Right renal pelvis (tissue), 4 donors: ENCODE measurements around the gene OTOS. TPM values are rescaled to one million over a fixed set of nuclear protein-coding genes. Genes with fewer than 3 reads are reported as not detected.

ENCODE experiments used
- DNase-seq, 4 donors: peaks; one replicate each; pipeline ENCODE4 v3.0.0-alpha.2; 2013; ENCODE audit warnings: low read depth in 4 of 4, low spot score in 3 of 4, missing footprints in 1 of 4
- polyA plus RNA-seq, 4 donors: library from polyadenylated mRNA; unstranded; fragments of 120-200 nt; gene quantifications; one replicate each; pipeline ENCODE4 v1.2.1, GENCODE V29; 2013; ENCODE audit not compliant: insufficient read length in 4 of 4

The OTOS gene
- polyA plus RNA-seq, 4 donors, result 0.31 to 0.34 TPM; not detected in 2

DNA sequence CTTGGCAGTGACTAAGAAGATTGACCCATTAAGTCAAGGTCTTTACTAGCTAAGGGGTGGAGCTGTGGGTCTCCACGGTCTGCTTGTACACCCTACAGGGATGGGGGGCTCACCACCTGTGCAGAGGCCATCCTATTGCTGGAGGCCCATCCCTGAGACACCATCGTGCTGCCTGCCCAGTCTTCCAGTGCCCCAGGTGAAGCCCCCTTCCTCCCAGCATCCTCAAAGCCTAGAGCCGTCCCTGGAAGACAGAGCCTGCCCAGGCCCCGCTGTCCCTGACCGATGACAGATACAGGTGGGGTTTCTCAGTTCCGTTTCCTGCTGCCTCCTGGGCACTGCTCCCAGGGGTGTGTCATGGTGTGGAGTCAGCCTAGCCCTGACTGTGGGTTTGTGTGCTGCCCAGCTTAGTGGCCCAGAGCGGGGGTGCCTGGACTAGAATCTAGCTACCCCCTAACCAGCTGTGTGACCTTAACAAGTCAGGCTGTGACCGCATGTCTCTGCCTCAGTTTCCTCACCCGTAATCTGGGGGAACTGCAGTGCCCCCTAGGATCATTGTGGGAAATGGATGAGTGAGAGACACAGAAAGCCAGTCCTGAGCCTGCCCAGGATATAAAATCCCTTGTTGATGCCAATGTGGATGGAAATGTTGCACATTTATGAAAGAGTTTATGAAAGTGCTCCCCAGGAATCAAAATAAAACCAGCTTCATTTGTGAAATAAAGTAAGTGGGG lies 2.0 kb downstream of the OTOS start:
- no peak for DNase-seq

DNA sequence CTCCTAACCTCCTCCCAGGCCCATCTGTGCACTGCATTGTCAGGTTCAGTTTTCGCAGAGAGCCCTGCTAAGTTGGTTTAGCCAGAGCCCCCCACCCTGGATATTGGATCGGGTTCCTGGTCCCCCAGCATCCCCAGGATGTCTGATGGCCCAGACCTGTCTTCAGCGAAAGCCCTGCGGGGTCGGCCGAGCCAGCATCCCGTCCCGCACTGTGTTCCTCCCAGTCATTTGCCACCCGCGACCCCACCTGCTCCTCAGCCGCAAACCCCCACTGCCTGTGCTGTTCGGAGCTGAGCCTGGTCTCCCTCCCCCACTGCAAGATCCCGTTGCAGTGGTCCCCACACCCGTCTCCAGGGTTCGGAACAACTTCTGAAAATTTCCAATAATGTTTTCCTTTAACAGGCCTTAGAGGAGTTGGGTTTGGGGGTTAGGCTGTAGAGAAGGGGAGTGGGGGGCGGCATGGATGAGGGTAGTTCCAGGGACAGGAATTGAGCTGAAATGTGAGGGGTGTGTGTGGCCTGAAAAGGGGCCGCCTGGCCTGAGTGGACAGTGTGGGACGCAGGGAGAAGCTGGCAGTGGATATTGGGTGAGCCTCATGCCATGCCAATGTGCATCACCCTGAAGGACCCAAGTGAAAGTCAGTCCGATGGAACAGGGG lies 2.7 kb downstream of the OTOS start:
- no peak for DNase-seq

DNA sequence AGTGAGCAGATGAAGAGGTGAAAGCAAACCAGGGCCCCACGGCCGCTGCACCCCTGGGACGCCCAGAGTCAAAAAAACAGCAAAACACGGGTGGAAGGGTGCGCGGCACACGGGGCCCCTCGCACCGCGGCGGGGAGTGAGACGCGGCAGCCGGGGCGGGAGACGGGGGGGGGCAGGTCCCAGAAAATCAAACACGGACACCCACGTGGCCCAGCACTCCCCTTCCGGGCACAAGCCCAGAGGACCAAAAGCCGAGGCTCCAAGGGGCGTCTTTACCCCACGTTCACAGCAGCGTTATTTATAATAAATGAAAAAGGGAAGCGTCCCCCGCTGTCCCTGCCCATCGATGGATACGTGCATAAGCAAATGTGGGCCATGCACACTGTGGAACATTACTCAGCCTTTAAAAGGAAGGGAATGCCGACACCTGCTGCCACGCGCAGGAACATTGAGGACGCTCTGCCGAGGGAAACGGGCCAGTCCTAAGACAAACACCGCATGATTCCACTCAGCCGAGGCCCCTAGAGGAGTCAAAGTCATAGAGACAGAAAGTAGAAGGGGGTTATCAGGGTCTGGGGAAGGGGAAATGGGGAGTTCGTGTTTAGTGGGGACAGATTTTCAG lies 3.7 kb downstream of the OTOS start:
- DNase-seq, result no peak

DNA sequence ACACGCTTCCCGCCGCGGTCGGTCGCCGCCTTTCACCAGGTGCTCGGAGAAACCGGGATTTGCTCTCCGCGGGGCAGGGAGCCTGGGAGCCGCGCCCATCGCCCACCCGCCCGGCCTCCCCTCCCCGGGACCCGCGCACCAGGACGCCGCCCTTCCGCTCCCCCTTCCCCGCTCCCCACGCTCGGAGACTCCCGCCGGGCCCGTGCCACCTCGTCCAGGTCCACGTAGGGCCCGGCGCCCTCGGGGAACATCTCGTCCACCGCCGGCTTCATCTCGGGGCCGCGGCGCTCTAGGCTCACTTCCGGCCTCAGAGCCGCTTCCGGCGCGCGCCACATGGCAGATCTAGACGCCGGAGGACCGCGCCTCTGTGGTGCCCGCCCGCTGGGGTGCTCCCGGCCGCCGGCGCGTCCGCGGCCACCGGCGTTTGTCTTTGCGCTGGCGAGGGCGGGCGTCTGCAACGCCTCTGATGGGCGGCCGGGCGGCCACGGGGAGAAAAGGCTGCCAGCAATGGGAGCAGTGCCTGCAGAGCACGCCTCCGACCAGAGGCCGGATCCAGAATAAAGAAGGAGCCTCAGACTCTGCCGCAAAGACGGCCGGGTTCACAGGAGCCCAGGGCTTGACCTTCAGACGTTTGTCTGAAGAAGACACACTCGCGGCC lies 4.3 kb downstream of the OTOS start, which contains the start of gene COPS9:
Gene COPS9, minus strand, starts transcription at position 293 of the 658 bp plus-strand sequence. Its CDS starts 21 bp downstream, at position 272.
- DNase-seq, result peak; percentile 68 to 81 (median 75)

DNA sequence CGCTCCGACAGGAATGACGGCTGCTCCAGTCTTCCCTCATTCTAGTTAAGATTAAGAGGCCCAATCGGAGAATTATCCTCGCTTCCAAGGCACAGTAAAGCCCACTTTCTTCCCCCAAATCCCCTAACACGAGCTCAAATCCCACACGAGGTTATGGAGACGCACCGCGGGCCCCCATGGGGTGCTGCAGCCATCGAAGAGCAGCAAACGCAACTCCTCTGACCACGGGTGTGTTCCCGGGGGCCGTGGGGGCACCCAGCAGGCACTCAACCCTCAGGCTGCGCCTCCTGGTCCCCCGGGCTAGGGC lies 4.8 kb downstream of the OTOS start:
- no peak for DNase-seq

DNA sequence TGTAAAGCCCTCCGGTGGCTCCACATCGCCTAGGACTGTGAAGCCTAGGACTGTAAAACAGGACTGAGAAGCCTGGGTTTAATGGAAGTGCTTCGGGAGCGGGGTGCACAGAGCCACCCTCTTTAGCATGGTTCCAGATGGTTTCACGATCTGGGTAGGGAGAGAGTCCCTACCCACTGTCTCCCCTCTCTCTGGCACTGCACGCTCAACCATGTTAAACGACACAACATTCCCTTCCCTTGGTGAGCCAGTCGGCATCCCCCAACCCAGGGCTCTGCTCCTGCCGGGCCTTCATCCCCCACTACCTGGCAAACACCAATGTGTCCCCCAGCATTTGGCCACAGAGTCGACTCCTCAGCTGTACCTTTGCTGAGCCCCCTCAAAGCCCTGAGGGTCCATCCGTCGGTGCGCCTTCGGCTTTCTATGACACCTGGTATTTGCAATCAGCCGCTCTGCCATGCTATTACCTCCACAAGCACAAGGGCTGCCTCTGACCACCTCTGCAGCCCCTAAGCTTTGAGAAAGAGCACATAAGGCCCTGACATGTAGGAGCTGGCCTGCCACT lies 5.4 kb downstream of the OTOS start:
- DNase-seq, result no peak

DNA sequence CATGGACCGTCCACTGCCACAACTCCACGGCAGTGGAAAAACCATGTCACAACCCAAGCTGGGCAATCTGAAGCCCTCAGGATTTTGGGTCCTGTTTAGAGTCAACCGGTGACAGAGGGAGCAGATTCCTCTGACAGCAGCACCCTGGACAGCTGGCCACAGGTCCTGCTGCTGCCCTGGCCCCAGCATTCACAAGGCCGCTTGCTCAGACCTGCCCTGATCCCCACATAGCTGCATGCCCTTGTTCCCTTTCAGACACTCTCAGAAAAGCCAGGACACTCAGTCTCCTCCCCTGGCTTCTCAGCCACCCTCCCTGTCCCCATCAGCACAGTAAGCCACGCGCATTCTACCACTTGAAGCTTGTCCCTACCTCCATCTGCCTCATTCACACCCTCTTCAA lies 6.0 kb downstream of the OTOS start:
- no peak for DNase-seq

DNA sequence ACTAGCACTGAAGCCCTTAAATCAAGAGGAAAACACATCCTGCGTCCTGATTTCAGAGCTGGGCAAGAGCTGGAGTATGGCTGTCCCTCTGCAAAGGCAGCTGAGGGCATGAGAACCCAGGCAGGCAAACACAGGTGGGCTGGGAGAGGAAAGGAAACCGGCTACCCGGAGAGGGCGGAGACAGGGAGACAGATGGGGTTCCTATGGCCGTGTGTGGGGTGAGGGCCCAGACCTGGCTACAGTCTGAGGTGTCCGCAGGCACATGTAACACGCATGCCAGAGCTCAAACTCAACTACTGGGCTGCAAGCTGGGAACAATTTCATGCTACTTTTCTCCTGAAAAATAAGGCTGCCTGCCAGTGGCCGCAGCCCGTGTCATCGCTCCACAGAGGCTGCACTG lies 7.1 kb downstream of the OTOS start:
- no peak for DNase-seq

DNA sequence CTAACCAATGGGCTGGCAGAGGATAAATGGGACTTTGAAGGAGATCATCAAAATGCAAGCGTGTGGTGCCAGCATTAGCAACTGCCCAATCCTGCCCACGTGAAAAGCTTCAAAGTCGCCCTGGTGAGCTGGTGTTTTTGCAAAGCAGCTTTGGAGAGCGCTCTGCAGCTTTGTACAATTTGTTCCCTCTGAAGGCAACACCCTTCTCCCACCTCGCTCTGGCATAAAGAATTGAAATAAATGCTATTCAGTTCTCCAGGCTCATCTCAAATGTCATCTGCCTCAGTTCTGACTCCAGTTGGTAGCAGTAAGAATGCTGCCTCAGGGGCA lies 7.8 kb downstream of the OTOS start:
- no peak for DNase-seq

DNA sequence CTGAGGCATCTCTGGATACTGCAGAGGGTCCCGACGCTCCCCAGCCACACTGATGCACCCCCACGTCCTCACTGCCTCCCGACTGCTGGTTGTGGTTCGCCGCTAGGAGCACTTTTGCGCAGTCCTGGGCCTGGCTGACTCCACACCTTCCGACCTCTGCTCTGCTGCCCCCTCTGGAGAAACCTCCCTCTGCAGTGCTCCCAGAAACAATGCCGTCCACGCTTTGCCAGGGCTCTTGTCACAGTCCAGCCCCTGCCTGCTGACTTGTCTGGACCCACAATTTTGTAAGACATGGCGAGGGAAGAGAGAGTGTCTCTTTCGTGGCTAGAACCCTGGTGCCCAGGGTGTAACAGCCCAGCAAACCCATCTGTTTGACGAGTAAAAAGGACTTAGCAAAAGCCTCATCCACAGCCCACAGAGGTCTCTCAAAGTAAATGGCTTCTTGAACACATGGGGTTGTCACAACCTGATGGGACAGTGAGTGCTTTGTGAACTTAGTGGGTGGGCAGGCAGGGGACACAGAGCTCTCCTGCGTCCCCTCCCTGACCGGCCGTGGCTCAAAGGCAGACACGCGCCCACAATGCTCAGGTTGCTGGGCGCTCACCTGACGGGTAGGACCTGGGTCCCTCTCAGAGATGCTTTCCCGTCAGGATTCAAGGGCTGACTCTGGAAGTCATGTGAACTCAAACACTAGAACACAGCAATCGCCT lies 8.4 kb downstream of the OTOS start:
- DNase-seq, result no peak

DNA sequence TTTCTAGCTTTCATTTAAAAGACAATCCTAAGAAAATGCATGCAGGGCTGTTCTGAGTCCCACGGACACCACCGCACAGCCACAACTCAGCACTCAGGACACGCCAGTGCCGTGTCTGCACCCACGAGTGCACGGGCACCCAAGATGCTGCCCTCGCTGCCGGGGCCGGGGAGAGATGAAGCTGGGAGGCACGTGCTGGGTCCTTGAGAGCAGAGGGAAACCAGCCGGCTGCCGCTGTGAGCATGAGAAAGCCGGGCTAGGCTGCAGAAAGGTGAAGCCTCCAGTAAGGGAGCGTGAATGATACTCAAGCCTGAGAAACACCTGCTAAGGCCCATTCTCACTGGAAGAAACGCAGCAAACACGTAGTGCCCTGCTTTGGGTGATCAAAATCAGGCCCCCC lies 9.2 kb downstream of the OTOS start:
- no peak for DNase-seq

DNA sequence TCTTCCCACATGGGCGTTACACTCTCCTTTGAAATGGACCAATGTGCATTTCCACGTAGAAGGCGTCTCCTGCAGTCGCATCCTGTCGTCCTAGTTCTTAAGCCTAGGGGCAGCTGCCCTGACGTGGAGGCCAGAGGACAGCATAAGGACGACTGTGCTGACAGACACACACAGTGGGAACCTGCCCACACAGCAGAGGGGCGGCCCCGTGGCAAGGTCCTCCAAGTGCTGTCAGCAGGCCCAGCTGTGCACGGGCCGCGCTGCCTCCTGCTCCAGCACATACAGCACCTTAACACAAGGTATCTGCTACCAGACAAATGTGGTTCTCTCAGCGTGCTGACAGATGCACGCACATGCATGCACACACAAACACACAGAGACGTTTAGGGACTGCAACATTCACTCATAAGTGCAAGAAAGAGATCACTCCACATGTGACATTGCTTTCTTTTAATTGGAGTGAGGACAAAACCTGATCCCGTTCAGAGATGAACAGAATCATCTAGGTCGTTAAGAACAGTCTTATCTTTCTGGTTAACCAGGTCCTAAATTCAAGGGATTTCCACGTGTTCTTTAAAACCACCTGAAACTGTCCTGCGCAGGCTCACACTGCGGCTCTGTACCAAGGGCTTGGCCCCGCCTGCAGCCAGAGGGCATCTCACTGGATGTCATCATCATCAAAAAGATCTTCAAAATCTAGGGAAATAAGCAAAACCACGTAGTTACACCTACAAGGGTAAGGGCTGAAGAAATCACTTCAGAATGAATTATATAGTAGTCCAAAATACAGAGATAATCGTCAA lies 9.9 kb downstream of the OTOS start:
- DNase-seq, result no peak

DNA sequence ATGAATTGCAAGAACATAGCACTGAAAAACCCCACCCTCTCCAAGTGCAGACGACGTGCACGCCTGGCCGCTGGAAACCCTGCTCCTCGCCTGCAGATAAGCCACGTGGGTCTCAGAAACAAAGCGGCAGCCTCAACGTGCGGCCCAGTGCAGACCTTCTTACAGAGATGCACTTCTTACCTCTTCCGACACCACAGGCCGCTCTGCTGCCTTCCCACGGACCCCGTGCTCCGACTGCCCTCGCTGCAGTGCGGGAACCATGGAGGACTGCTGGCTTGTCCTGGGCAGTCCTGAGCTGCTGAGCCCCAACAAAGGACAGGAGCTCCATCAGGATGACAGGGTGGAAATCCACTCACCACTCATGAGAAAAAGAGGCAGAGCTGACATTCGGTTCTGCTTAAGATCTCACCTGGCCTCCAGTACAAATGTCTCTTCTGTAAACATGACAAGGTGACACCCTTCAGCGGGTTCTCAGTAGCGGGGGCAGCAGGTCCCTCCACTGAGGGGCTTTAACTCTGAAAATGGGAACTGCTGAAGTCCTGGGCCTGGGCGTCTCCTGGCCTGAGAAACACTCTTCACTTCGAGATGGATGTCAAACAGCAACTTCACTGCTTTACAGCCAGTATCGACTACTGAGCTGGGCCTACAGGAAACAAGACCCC lies 10.6 kb downstream of the OTOS start:
- no peak for DNase-seq

DNA sequence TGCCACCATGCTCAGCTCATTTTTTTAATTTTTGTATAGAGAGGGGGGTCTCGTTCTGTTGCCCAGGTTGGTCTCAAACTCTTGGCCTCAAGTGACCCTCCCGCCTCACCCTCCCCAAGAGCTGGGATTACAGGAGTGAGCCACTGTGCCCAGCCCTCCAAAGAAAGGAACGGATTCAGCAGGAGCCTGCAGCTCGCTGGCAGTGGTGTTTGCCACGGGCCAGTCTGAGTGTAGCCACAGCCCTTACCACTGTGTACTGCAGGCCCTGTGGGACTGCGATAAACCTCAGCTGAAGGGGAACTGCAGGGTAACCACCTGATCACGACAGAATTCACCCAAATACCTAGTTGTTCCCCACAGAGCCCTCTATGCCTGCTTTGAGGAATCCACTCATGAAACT lies 11.1 kb downstream of the OTOS start:
- no peak for DNase-seq

DNA sequence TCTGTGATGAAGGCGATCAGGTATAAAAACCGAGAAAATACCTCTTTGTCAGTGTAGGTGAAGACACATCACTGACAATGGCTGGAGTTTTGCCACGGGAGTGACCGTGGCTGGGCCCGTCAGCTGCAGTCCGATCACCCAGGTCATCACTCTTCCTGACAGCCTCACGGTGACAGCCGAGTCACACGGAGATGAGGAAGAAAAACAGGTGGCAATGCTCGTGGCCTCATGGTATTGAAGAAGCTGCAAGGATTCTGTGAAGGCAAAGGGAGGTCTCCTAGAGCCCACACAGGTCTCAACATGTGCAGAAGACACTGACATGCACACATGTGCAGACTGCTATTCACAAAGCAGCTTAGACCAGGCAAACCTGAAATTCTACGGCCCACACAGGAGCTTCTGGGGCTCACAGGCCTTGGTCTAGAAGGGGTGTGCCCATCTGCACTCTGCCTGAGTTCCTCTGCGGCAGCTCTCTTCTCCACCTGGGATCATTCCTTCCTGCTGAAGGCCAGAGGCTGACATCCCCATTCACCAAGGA lies 11.8 kb downstream of the OTOS start:
- DNase-seq, result no peak

DNA sequence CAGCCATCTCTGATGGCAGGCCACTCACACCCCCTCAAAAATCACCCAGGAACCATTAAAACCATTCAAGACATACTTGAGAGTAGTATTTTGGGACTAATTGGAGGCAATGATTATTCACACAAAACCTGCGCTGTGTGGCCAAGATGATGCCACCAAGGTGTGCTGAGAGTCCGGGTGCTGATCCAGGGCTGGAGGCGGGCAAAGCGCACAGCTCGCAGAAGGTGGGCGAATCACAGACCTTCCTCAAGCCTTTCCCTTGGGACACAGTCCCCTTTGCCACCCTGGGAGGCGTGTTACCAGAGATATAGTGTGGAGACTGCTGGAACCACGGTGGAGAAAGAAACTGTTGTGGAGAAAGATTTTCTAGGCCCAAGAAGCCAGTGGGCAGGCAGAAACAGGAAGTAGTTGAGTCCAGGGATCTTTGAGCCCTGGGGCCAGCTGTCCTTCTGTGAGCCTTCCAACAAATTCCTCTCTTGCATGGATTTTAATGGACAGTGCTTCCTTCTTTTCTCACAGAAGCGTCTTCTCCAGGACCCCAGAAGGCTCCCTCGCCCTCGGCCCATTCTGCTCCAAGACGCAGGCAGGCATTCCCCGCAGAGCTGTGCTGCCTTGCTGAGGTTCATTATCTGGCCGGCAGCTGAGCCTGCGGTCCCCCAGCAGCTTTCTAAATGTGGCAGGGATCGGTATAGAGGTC lies 12.4 kb downstream of the OTOS start:
- no peak for DNase-seq

DNA sequence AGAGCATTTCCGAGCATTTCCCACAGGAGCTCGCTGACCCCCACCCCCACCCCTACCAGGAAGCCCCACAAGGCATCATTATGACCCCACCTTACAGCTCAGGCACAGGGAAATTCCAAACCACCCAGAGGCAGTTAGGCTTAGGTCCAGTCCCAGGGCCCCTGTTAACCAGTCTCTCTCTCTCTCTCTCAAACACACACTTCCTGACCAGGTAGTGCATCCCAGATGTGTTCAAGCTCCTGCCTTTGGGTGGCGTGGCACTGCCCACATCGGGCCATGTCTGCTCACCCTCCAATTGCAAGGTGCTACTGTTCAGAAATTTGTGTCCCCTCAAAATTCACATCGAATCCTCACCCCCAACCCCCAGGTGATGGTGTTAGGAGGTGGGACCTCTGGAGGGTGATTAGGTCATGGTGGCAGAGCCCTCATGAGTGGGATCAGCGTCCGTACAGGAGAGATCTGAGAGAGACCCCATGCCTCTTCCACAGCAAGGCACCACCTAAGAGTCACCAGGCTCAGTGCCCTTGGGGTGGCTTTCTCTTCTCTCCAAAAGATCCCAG lies 13.2 kb downstream of the OTOS start:
- DNase-seq, result no peak

DNA sequence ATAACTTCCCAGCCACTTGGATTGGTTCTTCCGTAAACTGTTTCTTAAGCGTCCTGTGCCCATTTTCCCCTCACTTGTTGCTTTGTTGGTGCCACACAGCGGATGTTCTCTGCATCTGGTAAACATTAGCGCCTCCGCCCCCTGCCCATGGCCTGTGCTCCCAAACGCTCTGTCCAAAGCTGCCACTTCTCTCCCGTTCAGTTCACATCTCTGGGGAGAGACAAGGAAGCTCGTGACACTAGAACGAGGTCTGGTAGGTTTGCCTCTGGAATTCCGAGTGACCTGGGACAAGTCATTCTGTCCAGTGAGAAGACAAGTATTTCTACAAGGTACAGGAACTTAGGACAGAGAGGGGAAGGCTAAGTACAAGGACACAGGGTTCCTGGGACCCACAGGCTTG lies 13.7 kb downstream of the OTOS start:
- DNase-seq, result no peak
